Activated T-cell treated with anti-CD3 and anti-CD28 coated beads for 24 hours (primary cell): ENCODE measurements around the gene CNTN1.

Experiments
- DNase-seq: peaks from one replicate; pipeline ENCODE4 v3.0.0-alpha.2; 2020; ENCODE audit warnings: low read depth

CNTN1 gene

GRCh38 chr12:40691913-40692764 is at the start of gene CNTN1:
Gene CNTN1, plus strand, starts transcription at chr12:40692439.
- DNase-seq = no peak

- DNase-seq = no peak
These were observed 48.7 kb upstream of the CNTN1 start for GRCh38 chr12:40643506-40643905.

GRCh38 chr12:40643976-40644375 is 48.3 kb upstream of the CNTN1 start:
- DNase-seq = no peak

GRCh38 chr12:40644708-40645107 is 47.5 kb upstream of the CNTN1 start:
- no peak for DNase-seq

GRCh38 chr12:40645361-40645760 is 46.9 kb upstream of the CNTN1 start:
- DNase-seq = no peak

- DNase-seq = no peak
These were observed 45.8 kb upstream of the CNTN1 start for GRCh38 chr12:40646456-40646855.

- DNase-seq = no peak
These were observed 45.3 kb upstream of the CNTN1 start for GRCh38 chr12:40646911-40647310.

- no peak for DNase-seq
These were observed 44.6 kb upstream of the CNTN1 start for GRCh38 chr12:40647651-40648050.

- no peak for DNase-seq
These were observed 43.7 kb upstream of the CNTN1 start for GRCh38 chr12:40648519-40648918.

GRCh38 chr12:40650038-40650704 is 42.1 kb upstream of the CNTN1 start:
- DNase-seq = no peak

GRCh38 chr12:40655451-40655850 is 36.8 kb upstream of the CNTN1 start:
- no peak for DNase-seq

GRCh38 chr12:40662366-40662765 is 29.9 kb upstream of the CNTN1 start:
- DNase-seq = no peak

- no peak for DNase-seq
These were observed 28.5 kb upstream of the CNTN1 start for GRCh38 chr12:40663781-40664180.

- DNase-seq = no peak
These were observed 24.1 kb upstream of the CNTN1 start for GRCh38 chr12:40668099-40668529.

GRCh38 chr12:40672741-40673271 is 19.4 kb upstream of the CNTN1 start:
- DNase-seq = no peak

- no peak for DNase-seq
These were observed 11.1 kb upstream of the CNTN1 start for GRCh38 chr12:40681148-40681547.

GRCh38 chr12:40684986-40685385 is 7.3 kb upstream of the CNTN1 start:
- DNase-seq = no peak

GRCh38 chr12:40688085-40688725 is 4.0 kb upstream of the CNTN1 start:
- DNase-seq = no peak

GRCh38 chr12:40689576-40689975 is 2.7 kb upstream of the CNTN1 start:
- no peak for DNase-seq

GRCh38 chr12:40692765-40693206 is 547 bp downstream of the CNTN1 start:
- DNase-seq = no peak

- no peak for DNase-seq
These were observed 1.1 kb downstream of the CNTN1 start for GRCh38 chr12:40693207-40693821.

GRCh38 chr12:40697566-40698259 is 5.5 kb downstream of the CNTN1 start:
- no peak for DNase-seq
